GM21447 (cell line): ENCODE measurements around the gene COMMD1.
"Not testable (repeated sequence)": the region's sequence is repeated elsewhere in the genome, so short reads cannot be mapped to it uniquely, and the experiment has no call there.

Experiments used
- ATAC-seq: cut with Tn5 transposase; IDR thresholded peaks from one replicate; pipeline ENCODE4 v1.9.1; 2021; ENCODE audit not compliant: unreplicated experiment

Gene COMMD1

GRCh38 chr2:62014102-62014501 lies 108.6 kb downstream of the COMMD1 start:
- ATAC-seq = no peak

DNA sequence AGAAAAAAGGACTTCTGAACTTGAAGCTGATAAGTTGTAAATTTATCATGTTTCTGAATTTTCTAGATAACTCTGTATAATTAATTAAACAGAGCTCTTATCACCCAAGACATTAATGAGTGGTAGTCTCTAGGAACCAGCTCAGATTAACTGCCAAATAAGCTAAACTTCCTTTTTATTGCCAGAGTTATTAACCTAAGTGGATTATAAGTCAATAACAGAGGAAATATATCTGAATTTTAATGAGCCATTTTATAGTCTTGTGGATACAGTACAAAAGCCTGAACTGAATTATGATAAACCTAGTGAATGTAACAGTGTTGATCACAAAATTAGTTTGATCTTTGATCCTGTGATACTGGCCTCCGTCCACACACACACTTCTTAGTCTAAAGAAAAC lies 111.5 kb downstream of the COMMD1 start:
- no peak for ATAC-seq

DNA sequence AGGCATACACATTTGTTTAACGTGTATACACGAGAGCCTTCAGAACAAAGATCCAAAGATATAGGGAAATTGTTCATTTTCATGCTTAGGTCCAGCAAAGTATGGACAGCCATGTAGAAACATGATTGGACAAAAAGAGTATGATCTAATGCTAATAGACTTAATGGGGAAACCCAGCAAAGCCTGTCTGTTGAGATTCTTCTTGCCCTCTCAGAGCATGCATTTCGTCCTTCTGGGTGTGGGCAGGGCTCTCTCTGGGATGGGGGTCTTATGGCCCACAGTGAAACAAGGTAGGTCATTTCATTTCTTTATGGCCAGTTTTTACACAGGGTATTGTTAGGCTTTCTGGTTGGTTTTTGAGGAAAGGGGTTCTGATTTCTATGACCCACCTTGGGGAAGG lies 124.4 kb downstream of the COMMD1 start:
- no peak for ATAC-seq

DNA sequence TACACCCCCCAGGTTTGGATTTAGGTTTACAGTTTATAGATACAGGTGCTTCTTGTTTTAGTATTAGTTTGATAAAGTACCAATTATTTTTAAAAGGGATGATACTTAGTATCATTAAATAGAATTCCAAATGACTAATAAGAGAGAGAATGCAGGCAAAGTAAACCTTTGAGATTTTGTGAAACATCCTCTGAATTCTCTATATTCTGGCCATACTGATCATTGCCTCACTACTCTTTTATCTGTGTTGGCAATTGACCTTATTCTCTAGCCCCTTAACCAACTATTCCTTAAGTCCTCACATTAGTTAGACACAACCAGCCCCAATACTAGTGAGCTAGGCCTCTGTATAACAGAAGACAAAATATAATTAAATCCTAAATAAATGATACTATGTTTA lies 125.4 kb downstream of the COMMD1 start:
- no peak for ATAC-seq

DNA sequence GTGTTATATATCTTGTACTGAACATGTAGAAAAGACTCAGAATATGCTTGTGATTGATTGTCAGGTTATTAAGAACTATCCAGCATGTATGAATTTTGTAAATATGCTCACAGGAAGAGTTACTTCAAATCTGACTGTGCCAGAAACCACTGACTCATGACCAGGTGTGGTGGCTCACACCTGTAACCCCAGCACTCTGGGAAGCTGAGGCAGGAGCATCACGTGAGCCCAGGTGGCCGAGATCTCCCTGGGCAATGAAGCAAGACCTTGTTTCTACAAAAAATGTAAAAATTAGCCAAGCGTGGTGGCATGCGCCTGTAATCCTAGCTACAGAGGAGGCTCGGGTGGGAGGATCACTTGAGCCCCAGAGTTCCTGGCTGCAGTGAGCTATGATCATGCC lies 126.6 kb downstream of the COMMD1 start:
- ATAC-seq = no peak

DNA sequence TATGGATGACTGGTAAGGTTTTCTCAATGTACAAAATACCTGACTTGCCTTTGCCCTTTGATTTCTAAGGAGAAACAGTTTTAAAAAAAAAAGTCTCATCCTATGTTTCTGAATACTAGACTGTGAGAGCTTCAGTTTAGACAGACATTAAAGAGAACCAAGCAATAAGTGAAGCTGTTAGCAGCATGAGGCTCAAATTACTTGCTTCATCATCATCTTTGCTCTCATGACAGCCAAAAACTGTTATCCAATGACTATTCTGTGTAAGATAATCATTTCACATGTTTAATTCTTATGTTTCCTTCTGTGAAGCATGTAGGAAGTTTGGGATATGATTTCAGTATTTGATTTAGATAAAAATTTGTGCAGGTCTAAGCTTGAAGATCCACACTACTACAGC lies 129.2 kb downstream of the COMMD1 start:
- ATAC-seq = no peak

GRCh38 chr2:62036229-62036628 lies 130.8 kb downstream of the COMMD1 start:
- ATAC-seq = no peak

DNA sequence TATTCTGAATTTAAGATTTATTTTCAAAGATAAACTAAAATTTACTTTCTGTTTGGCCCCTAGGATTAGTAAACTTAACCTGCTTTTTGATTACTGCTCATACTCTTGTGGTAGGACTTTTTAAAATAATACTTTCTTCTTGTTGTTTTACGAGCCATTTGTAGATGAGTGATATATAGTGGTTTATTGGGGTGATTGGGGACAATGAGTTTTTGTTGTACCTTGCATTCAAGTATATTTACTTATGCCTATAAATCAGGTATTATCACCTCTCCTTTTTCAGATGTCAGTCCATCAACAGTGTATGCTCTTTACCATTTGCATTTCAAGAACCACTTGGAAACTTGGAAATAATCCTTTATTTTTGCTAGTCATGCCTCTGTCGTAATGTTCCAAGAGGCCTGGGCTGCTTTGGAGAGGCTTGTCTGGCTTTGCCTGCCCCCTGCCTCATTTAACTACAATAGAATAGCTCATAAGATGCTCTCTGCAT lies 131.3 kb downstream of the COMMD1 start:
- ATAC-seq = no peak

DNA sequence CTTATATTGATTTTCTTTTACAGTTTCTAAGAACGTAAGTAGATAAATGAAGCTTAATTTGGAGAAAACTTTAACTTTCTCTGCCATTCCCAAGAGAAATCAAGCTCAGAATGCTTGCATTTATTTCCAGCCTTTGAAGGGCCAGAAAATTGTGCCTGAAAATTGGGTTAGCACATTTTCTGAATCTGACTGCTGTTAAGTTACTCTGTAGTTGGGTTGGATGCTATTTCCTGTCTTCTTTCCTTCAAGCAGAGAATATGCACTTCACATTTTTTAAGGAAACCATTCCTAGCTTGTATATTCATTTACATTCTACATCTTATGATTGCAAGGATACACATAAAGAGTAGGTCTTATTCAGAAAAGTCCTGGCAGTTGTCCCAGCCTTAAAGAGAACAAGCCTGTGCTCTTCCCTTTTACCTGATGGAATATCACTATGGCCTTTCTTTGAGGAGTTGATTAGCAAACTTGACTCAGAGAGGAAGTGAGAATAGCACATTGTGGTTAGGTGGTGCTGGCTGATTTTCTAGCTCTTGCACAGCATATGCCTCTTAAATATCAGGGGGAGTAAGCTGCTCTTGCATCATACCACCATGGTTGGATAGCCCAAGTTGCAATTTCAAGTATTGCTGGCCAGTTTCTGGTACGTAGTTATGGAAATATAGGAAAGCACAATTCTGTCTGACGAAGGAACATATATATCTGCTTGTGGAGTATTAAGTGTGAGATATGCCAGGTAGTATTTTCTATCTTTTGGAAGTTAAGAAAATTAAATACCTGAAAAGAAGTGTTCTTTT lies 133.7 kb downstream of the COMMD1 start:
- peak; percentile 99 for ATAC-seq

DNA sequence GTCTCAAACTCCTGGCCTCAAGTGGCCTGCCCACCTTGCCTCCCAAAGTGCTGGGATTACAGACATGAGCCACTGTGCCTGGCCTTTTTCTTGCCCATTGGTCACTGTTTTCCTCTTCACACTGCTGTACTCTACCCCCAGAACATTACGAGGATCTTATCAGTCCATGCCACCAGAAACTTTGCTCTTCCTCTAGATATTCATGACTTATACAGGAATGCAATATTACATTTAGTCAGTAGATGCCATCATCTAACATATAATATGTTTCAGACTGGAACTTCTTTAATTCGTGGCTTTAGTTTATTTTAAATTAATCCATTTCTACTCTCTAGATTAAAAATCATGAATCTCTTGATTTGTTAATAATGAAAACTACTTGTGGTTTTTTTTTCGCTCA lies 135.5 kb downstream of the COMMD1 start:
- no peak for ATAC-seq

DNA sequence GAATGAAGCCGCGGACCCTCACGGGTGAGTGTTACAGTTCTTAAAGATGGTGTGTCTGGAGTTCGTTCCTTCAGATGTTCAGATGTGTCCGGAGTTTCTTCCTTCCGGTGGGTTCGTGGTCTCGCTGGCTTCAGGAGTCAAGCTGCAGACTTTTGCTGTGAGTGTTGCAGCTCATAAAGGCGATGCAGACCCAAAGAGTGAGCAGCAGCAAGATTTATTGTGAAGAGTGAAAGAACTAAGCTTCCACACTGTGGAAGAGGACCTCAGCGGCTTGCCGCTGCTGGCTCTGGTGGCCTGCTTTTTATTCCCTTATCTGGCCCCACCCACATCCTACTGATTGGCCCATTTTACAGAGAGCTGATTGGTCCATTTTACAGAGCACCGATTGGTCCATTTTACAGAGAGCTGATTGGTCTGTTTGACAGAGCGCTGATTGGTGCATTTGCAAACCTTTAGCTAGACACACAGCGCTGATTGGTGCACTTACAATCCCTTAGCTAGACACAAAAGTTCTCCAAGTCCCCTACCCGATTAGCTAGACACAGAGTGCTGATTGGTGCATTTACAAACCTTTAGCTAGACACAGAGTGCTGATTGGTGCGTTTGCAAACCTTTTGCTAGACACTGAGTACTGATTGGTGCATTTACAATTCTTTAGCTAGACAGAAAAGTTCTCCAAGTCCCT lies 136.4 kb downstream of the COMMD1 start:
- not testable (repeated sequence) for ATAC-seq

GRCh38 chr2:62042400-62042799 lies 136.9 kb downstream of the COMMD1 start:
- no peak for ATAC-seq

- no peak for ATAC-seq
These were observed 137.5 kb downstream of the COMMD1 start for GRCh38 chr2:62042944-62043343.

DNA sequence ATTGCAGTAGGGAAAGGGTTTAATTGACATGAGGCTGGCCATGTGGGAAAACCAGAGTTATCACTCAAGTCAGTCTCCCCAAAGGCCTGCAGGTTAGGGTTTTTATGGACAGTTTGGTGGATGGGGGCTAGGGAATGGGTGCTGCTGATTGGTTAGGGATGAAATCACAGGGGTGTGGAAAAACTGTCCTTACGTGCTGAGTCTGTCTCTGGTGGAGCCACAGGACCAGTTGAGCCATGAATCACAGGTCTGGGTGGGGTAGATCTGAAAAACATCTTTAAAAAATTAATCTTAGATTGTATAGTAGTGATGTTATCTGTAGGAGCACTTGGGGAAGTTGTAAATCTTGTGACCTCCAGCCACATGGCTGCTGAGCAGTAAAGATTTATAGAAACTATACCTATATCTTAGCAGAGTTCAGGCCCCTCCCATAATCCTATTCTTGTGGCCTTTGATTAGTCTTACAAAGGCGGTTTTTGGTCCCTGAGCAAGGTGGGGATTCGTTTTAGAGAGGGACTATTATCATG lies 139.6 kb downstream of the COMMD1 start:
- ATAC-seq = no peak

DNA sequence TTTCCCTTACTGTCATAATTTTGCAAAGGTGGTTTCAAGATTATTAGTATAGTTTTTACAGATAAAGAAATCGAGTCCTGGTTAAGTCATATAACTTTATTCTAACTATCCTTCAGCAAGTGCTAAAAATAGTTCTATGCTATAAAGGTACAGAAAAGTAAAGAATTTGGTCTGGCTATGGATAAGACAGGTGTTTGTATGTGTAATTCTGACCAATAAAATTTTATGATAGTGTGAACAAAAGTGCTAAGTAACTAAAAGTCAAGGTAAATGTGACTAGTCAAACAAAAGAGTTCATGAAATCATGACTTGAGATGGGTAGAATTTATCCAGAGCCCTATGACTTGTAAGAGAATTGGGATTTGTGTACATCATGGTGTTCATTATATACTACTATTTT lies 140.7 kb downstream of the COMMD1 start:
- no peak for ATAC-seq

DNA sequence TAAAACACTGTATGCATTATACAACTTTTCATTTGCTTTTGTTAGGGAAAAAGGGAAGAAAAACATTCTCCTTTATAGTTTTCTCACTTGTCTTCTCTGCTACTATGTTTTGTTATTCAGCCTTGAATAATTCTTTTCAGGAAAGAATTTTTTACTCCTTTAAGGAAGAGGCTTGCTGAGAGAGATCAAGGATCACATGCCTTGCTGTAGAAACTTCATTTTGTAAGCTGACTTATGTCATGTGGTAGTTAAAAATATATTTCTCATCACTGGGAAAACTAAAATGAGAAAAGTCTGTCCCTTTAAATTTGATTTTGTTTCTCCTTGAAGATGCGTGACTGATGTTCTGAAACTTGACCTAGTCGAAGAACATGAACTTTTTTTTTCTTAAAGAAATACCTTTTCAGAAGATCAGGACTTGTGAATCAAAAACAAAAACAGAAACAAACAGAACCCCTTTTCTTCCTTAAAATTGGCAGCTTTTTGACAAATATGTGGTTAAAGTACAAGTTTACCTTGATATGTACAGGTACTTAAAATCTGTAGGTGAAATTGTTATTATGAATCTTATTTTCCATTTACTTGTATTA lies 145.1 kb downstream of the COMMD1 start:
- ATAC-seq = no peak

DNA sequence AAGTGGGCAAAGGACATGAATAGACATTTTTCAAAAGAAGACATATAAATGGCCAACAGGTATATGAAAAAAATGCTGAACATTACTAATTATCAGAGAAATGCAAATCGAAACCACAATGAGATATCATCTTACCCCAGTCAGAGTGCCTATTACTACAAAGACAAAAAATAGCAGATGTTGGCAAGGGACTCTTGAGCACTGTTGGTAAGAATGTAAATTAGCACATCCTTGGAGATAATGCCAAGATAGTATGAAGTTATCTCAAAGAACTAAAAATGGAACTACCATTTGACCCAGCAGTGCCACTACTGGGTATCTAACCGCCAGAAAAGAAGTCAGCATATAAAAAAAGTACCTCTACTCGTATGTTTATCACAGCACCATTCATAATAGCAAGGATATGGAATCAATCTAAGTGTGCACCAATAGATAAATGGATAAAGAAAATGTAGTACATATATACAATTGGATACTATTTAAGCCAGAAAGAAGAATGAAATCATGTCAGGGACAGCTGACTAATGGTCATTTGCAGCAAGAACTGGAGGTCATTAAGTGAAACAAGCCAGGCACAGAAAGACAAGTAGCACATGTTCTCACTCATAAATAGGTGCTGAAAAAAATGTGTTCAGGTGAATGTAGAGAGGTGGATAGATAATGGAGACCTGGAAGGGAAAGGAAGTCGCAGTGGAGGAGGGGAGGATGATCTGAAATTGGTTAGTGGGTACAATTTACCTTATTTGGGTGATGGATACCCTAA lies 148.7 kb downstream of the COMMD1 start:
- ATAC-seq = no peak

DNA sequence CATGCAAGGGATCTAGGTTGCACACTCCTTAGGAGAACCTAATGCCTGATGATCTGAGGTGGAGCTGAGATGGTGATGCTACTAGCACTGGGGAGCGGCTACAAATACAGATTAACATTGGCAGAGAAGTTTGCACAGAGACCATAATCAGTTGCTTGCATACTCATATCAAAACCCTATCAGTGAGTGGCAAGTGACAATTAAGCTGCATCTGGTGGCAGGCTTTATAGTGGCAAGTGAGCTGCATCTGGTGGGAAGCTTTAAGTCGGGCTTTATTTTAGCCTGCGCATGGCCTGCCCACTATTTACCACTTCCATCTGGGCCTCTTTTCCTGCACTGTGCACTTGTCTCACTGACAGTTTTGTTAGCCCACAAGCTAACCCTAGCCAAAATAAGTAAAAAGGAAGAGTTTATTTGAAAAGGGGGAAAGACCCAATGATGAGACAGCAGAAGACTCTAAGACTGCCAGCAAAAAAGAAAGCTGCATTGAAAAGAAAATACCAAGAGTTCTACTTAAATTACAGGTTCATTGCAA lies 149.5 kb downstream of the COMMD1 start:
- no peak for ATAC-seq

DNA sequence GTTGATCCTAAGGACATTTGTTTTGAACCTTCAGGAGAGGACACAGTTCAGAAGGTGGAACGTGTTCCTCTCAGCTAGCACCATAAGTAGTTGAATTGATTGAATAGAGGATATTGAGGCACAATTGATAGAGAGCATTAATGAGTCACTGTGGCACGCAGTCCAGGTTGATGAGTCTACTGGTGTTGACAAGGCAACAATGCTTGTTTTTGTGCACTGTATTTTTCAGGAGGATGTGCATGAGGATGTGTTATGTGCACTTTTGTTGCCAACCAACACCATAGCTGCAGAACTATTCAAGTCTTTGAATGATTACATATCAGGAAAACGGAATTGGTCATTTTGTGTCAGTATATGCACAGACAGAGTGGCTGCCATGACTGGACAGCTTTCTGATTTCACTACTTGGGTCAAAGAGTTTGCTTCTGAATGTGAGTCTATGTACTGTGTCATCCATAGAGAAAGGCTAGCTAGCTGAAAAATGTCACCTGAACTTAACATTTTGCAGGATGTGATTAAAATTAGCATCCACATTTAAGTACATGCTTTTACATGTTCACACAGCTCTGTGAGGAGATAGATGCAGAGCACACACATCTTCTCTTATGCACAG lies 150.4 kb downstream of the COMMD1 start:
- no peak for ATAC-seq

- ATAC-seq = no peak
These were observed 150.9 kb downstream of the COMMD1 start for GRCh38 chr2:62056341-62056740.
